DOHH2 (cell line): Measurements from ENCODE around the gene BRD8.

Source experiments
- H3F3A ChIP-seq: fragments of 200-600 bp; sonication (generic), shearing (Covaris generic); 2 replicates; pipeline ENCODE4 v1.6.0; 2016; ENCODE audit warnings: antibody characterized with exemption, mild to moderate bottlenecking; ENCODE audit not compliant: control insufficient read depth, insufficient read depth
- H3K27ac ChIP-seq: fragments of 200-600 bp; sonication (generic); 2 replicates; pipeline ENCODE4 v1.5.1; 2014; ENCODE audit warnings: low read depth, mild to moderate bottlenecking, low read length, moderate library complexity
- H3K27me3 ChIP-seq: fragments of 200-600 bp; sonication (generic); 2 replicates; pipeline ENCODE4 v1.6.1; 2014; ENCODE audit warnings: mild to moderate bottlenecking, low read length, mixed read lengths; ENCODE audit not compliant: control insufficient read depth
- H3K36me3 ChIP-seq: fragments of 200-600 bp; sonication (generic); 2 replicates; pipeline ENCODE4 v1.6.1; 2014; ENCODE audit warnings: mild to moderate bottlenecking, low read length, moderate library complexity, mixed read lengths; ENCODE audit not compliant: control insufficient read depth
- H3K4me1 ChIP-seq: fragments of 200-600 bp; sonication (generic); 2 replicates; pipeline ENCODE4 v1.6.1; 2014; ENCODE audit warnings: mild to moderate bottlenecking, low read length, mixed read lengths; ENCODE audit not compliant: control insufficient read depth
- H3K4me2 ChIP-seq: fragments of 200-600 bp; sonication (generic); 2 replicates; pipeline ENCODE4 v1.6.0; 2014; ENCODE audit warnings: mild to moderate bottlenecking, low read length, moderate library complexity
- H3K4me3 ChIP-seq: fragments of 200-600 bp; sonication (generic); 2 replicates; pipeline ENCODE4 v1.5.1; 2014; ENCODE audit warnings: mild to moderate bottlenecking, low read length, mixed read lengths
- H3K79me2 ChIP-seq: fragments of 200-600 bp; sonication (generic); 2 replicates; pipeline ENCODE4 v1.6.1; 2014; ENCODE audit warnings: mild to moderate bottlenecking, low read length, mixed read lengths; ENCODE audit not compliant: control insufficient read depth
- H3K9me2 ChIP-seq: fragments of 200-600 bp; sonication (generic); replicated peaks from 2 replicates; pipeline ENCODE4 v1.6.1; 2014; ENCODE audit warnings: mild to moderate bottlenecking, low read length, mixed read lengths; ENCODE audit not compliant: control insufficient read depth
- H3K9me3 ChIP-seq: fragments of 200-600 bp; sonication (generic); 2 replicates; pipeline ENCODE4 v1.6.1; 2014; ENCODE audit warnings: antibody characterized with exemption, low read length, mixed read lengths; ENCODE audit not compliant: control insufficient read depth, insufficient read depth
- H4K20me1 ChIP-seq: fragments of 200-600 bp; sonication (generic); 2 replicates; pipeline ENCODE4 v1.6.0; 2014; ENCODE audit warnings: low read depth, mild to moderate bottlenecking, antibody characterized with exemption, low read length, moderate library complexity; ENCODE audit not compliant: control insufficient read depth, insufficient read depth
- CTCF ChIP-seq: fragments of 200-600 bp; sonication (generic); IDR thresholded peaks from one replicate; pipeline ENCODE4 v1.5.1; 2014; ENCODE audit warnings: antibody characterized with exemption, mild to moderate bottlenecking, low read depth, low read length; ENCODE audit not compliant: poor library complexity, severe bottlenecking
- EZH2phosphoT487 ChIP-seq: fragments of 200-600 bp; sonication (generic); IDR thresholded peaks from 2 replicates; pipeline ENCODE4 v1.6.1; 2017; ENCODE audit warnings: borderline replicate concordance, mild to moderate bottlenecking, antibody characterized with exemption, low read length, moderate library complexity, mixed read lengths

Gene BRD8

DNA sequence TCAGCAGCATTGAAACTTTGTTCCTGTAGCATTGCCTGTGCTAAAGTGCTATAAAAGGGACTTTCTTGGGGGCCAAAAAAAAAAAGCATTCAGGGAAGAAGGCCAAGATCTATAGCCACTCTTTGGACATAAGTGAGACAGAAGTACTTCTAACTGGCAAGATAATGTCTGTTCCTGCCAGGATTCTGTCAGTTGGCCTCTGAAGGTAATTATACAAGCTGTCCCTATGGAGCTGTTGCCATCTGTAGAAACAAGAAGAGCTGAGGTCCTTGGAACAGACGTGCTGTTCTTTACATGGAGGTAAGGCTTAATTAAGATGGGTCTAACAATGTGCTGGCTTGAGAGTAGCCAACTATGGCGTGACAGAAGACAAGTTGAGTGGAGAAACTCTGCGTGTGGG, 10.2 kb upstream of the BRD8 start:
- no peak for TF ChIP-seq EZH2phosphoT487
- TF ChIP-seq CTCF: no peak
- Histone ChIP-seq H3K36me3 (peaks cover 93% of the 10 kb centered on the region), H3K27me3 (no peaks in the 10 kb centered on the region)

DNA sequence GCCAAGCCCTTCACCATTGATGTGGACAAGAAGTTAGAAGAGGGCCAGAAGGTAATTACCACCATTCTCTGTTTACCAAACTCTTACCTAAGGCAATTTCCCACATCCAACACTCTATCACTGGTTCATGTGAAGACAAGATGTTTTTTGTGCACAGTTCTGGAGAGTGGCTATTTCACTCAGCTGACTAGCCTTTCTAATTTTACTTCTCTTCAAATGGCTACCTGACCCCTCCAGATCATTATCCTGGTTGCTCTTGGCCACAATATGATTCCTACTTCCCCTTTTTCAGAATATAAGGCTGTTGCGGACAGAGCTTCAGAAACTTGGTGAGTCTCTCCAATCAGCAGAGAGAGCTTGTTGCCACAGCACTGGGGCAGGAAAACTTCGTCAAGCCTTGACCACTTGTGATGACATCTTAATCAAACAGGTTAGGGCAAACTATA, 7.6 kb upstream of the BRD8 start:
- TF ChIP-seq EZH2phosphoT487 (no peak), CTCF (no peak)
- 0 out of 2 replicates have a peak, but pooled peaks cover 2% of the 10 kb centered on the region for H4K20me1 ChIP-seq
- H3K27ac ChIP-seq: no peak overlapping the region
- no peak overlapping the region for H3K4me2 ChIP-seq
- no peaks in the 10 kb centered on the region for H3K9me3 ChIP-seq
- H3K9me2 ChIP-seq: no peaks in the 10 kb centered on the region
- no peak overlapping the region for H3K4me3 ChIP-seq
- H3K4me1 ChIP-seq: peaks cover 1% of the 10 kb centered on the region; the same call in 1 of the 2 replicates
- no peaks in the 10 kb centered on the region for H3K27me3 ChIP-seq
- peaks cover 93% of the 10 kb centered on the region for H3K36me3 ChIP-seq
- peaks cover 5% of the 10 kb centered on the region for H3K79me2 ChIP-seq
- H3F3A ChIP-seq: peaks cover 21% of the 10 kb centered on the region; the same call in 1 of the 2 replicates

More for the DNA sequence above, 10.2 kb upstream of the BRD8 start:
- no peaks in the 10 kb centered on the region for H3K79me2 ChIP-seq
- no peaks in the 10 kb centered on the region for H3K9me3 ChIP-seq
- peaks cover 25% of the 10 kb centered on the region for H3F3A ChIP-seq
- no peak overlapping the region for H3K4me3 ChIP-seq
- no peaks in the 10 kb centered on the region for H4K20me1 ChIP-seq
- peaks cover under 1% of the 10 kb centered on the region; the same call in 1 of the 2 replicates for H3K4me1 ChIP-seq
- H3K27ac ChIP-seq: no peak overlapping the region
- H3K9me2 ChIP-seq: no peaks in the 10 kb centered on the region
- H3K4me2 ChIP-seq: no peak overlapping the region

DNA sequence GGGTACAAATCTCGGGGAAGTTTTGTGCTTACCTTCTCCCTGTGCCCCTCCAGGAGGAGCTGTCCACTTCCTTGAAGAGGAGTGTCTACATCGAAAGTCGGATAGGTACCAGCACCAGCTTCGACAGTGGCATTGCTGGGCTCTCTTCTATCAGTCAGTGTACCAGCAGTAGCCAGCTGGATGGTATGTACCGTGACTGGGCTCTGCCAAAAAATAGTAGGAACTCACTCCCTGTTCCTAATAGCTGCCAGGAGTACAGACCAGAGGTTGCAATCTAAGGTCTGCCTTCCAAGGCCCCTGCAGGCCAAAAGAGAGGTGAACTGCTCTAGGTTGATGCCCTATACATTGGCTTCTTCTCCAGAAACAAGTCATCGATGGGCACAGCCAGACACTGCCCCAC, 4.4 kb upstream of the BRD8 start:
- Histone ChIP-seq H3K27ac (no peak overlapping the region), H3F3A (peaks cover 12% of the 10 kb centered on the region; the same call in 1 of the 2 replicates), H3K27me3 (no peaks in the 10 kb centered on the region), H3K9me2 (no peaks in the 10 kb centered on the region), H3K4me2 (no peak overlapping the region), H3K4me1 (peaks cover 13% of the 10 kb centered on the region), H3K9me3 (no peaks in the 10 kb centered on the region), H4K20me1 (0 out of 2 replicates have a peak, but pooled peaks cover 4% of the 10 kb centered on the region), H3K36me3 (peaks cover 87% of the 10 kb centered on the region), H3K79me2 (peaks cover 34% of the 10 kb centered on the region), H3K4me3 (no peak overlapping the region)
- TF ChIP-seq EZH2phosphoT487 (no peak), CTCF (no peak)
